Thymus (tissue), 11 donors: Measurements from ENCODE around the gene PLSCR3. TPM values are rescaled to one million over a fixed set of nuclear protein-coding genes. Genes with fewer than 3 reads are reported as not detected.
A peak's percentile ranks its signal among the peaks of the same experiment; 100 is the strongest.

ENCODE experiments used
- DNase-seq, 9 donors: peaks; one replicate each; pipeline ENCODE4 v3.0.0-alpha.2; 2013; ENCODE audit warnings: low spot score in 9 of 9, low read depth in 6 of 9, missing footprints in 1 of 9
- H3K27ac ChIP-seq, 2 donors: one replicate each; pipeline ENCODE4 v1.5.1; 2013; ENCODE audit warnings: control low read depth in 1 of 2, low read depth in 1 of 2, low read length in 1 of 2, mild to moderate bottlenecking in 1 of 2, moderate library complexity in 1 of 2
- H3K27me3 ChIP-seq, 2 donors: one replicate each; pipeline ENCODE4 v1.5.1; 2013; ENCODE audit warnings: low read length in 1 of 2; ENCODE audit not compliant: control insufficient read depth in 2 of 2, insufficient read depth in 1 of 2
- H3K36me3 ChIP-seq, 2 donors: one replicate each; pipeline ENCODE4 v1.5.1; 2013; ENCODE audit warnings: low read length in 1 of 2, mild to moderate bottlenecking in 1 of 2, moderate library complexity in 1 of 2; ENCODE audit not compliant: control insufficient read depth in 2 of 2, insufficient read depth in 2 of 2
- H3K4me1 ChIP-seq, 2 donors: one replicate each; pipeline ENCODE4 v1.5.1; 2013; ENCODE audit warnings: low read length in 2 of 2; ENCODE audit not compliant: control insufficient read depth in 2 of 2, insufficient read depth in 2 of 2
- H3K4me3 ChIP-seq, 2 donors: one replicate each; pipeline ENCODE4 v1.5.1; 2013; ENCODE audit warnings: low read length in 2 of 2, control low read depth in 1 of 2, mild to moderate bottlenecking in 1 of 2
- H3K9me3 ChIP-seq, 2 donors: one replicate each; pipeline ENCODE4 v1.5.1; 2013; ENCODE audit warnings: low read length in 1 of 2, mild to moderate bottlenecking in 1 of 2; ENCODE audit not compliant: control insufficient read depth in 2 of 2, insufficient read depth in 1 of 2
- WGBS: extraction: QIAGEN DNeasy Blood & Tissue Kit; methylation state at CpG from one replicate; pipeline ENCODE4 v1.1.7; 2013; 5-methylcytosine and 5-hydroxymethylcytosine counted together
- polyA plus RNA-seq: library from polyadenylated mRNA; stranded (reverse); fragments of 200-250 nt; gene quantifications from one replicate; pipeline ENCODE4 v1.2.3, GENCODE V29; 2013
- total RNA-seq: library from RNA; stranded (reverse); fragments of 120-200 nt; gene quantifications from one replicate; pipeline ENCODE4 v1.2.4, GENCODE V29; 2013
- donor health status: healthy.

PLSCR3 gene
- total and polyA plus RNA-seq, 2 donors, result 9.3 to 32.7 TPM

DNA sequence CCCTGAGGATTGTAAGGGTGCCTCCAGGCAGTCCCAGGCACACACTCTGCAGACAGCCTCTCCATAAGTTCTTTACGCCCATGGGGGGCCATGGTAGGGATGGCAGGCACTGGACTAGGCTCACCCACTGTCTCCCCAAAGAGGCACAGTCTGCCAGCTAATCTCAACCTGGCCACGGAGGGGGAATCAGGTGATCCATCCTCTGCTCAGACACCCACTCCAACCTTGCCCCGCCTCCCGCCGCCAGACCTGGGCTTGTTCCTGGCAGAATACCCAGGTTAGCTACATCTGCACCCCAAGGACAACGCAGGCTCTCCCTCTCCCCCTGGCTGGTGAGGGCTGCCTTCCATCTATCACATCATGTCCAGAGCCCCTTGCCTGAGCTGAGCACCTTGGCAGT is 14.5 kb upstream of the PLSCR3 start:
- Histone ChIP-seq H3K27ac (no peak overlapping the region), H3K27me3 (peaks cover 37 to 74% of the 10 kb centered on the region in 2 donors), H3K36me3 (no peaks in the 10 kb centered on the region), H3K9me3 (peaks cover 0 to 5% of the 10 kb centered on the region in 2 donors), H3K4me1 (peaks cover 0 to 5% of the 10 kb centered on the region in 2 donors), H3K4me3 (no peak overlapping the region)
- WGBS, result 93% methylated on average over 6 of the region's 6 CpGs
- DNase-seq, result no peak

- no peak overlapping the region for H3K27ac ChIP-seq
- H3K36me3 ChIP-seq, result no peaks in the 10 kb centered on the region
- DNase-seq, result peak in 1 of 9 donors; percentile 20
- WGBS, result 59% methylated on average over 58 of the region's 58 CpGs
- H3K9me3 ChIP-seq, result peaks cover 0 to 5% of the 10 kb centered on the region in 2 donors
- peaks cover 37 to 71% of the 10 kb centered on the region in 2 donors for H3K27me3 ChIP-seq
- no peak overlapping the region for H3K4me3 ChIP-seq
- H3K4me1 ChIP-seq, result peaks cover 5 to 9% of the 10 kb centered on the region in 2 donors
Observed at GRCh38 chr17:7408252-7408727, 14.0 kb upstream of the PLSCR3 start.

GRCh38 chr17:7407485-7408251 is 13.3 kb upstream of the PLSCR3 start, which contains the start of gene NLGN2:
Gene NLGN2 (plus strand): TSS chr17:7407845. CDS start chr17:7408256, 411 bp downstream.
- no peak for DNase-seq
- Histone ChIP-seq H3K9me3 (peaks cover 0 to 5% of the 10 kb centered on the region in 2 donors), H3K27ac (no peak within 1 kb of the TSS), H3K4me3 (no peak within 1 kb of the TSS), H3K4me1 (peaks cover 10 to 15% of the 10 kb centered on the region in 2 donors), H3K27me3 (peaks cover 37 to 71% of the 10 kb centered on the region in 2 donors), H3K36me3 (no peaks in the 10 kb centered on the region)
- 44% methylated on average over 11 of the region's 12 CpGs for WGBS

- H3K27ac ChIP-seq, result no peak overlapping the region
- WGBS, result 98% methylated on average over 13 of the region's 13 CpGs
- peaks cover 37 to 71% of the 10 kb centered on the region in 2 donors for H3K27me3 ChIP-seq
- no peak overlapping the region for H3K4me3 ChIP-seq
- DNase-seq, result no peak
- H3K9me3 ChIP-seq, result peaks cover 0 to 5% of the 10 kb centered on the region in 2 donors
- H3K4me1 ChIP-seq, result peaks cover 10 to 15% of the 10 kb centered on the region in 2 donors
- H3K36me3 ChIP-seq, result no peaks in the 10 kb centered on the region
Observed at GRCh38 chr17:7407082-7407481, 12.8 kb upstream of the PLSCR3 start.

DNA sequence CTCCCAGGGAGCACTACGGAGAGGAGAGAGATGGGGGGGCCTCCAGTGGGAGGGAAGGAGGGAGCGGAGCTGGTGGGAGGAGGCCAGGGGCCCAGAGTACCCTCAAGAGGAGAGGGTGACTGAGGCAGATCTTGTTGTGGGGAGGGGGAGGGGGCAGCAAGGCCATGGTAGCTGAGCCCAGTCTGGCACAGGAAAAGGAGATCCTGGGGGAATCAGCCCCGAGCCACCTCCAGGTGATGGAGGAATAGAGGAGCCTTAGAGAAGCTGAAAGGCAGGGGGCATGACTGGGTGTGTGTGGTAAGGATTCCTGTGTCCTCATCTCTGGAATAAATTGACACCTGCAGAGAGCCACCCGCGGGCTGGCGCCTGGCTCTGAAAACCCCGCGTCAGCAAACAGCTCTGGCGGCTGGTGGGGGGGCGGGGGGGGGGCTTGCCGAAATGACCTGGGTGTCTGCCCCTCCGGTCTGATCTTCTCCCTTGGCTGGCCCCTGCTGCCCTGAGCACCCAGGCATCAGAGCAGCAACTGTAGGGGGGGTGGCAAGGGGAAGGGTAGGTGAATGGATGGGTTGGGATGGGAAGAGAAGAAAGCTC is 12.0 kb upstream of the PLSCR3 start:
- Histone ChIP-seq H3K9me3 (peaks cover 0 to 5% of the 10 kb centered on the region in 2 donors), H3K4me3 (no peak overlapping the region), H3K27ac (no peak overlapping the region), H3K27me3 (peaks cover 37 to 69% of the 10 kb centered on the region in 2 donors), H3K4me1 (peaks cover 10 to 15% of the 10 kb centered on the region in 2 donors), H3K36me3 (no peaks in the 10 kb centered on the region)
- 84% methylated on average over 12 of the region's 12 CpGs for WGBS
- DNase-seq, result no peak

GRCh38 chr17:7405350-7406234 is 11.3 kb upstream of the PLSCR3 start:
- H3K36me3 ChIP-seq, result no peaks in the 10 kb centered on the region
- H3K4me1 ChIP-seq, result peaks cover 10 to 15% of the 10 kb centered on the region in 2 donors
- H3K9me3 ChIP-seq, result peaks cover 0 to 5% of the 10 kb centered on the region in 2 donors
- 28% methylated on average over 38 of the region's 38 CpGs for WGBS
- H3K4me3 ChIP-seq, result peak overlapping the region; percentile 20 to 87
- H3K27ac ChIP-seq, result no peak overlapping the region
- H3K27me3 ChIP-seq, result peaks cover 37 to 62% of the 10 kb centered on the region in 2 donors
- DNase-seq, result no peak

DNA sequence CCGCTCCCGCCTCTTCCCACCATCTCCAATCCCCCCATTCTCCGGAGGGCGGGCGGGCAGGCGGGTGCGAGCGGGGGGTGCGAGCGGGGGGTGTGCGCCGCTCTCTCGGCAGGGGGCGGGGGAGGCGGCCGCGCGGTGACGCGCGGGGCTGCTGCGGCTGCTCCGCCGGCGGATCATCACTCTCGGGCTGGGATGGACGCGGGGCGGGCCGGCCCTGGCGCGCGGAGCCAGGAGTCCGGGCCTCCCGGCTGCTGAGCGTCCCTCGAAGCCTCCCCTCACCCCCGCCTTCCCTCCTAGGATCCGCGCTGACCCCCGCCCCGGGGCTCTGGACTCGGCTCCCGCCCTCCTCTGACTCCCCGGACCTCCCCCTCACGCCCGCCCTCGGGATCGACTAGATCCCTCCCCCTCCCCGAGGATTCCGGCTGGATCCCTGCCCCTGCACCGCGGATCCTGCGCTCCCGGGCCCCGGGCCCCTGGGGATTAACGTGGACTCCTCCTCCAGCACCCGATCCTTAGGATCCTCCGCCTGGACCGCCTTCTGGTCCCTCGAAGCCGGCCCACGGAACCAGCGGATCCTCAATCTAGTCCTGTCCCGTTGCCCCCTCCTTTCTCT is 10.5 kb upstream of the PLSCR3 start:
- no peak for DNase-seq
- Histone ChIP-seq H3K4me1 (peaks cover 10 to 15% of the 10 kb centered on the region in 2 donors), H3K4me3 (peak overlapping the region; percentile 81 to 87), H3K9me3 (peaks cover 0 to 5% of the 10 kb centered on the region in 2 donors), H3K27me3 (peaks cover 37 to 54% of the 10 kb centered on the region in 2 donors), H3K27ac (peak overlapping the region in 1 of 2 donors; percentile 4), H3K36me3 (no peaks in the 10 kb centered on the region)
- under 1% methylated on average over 65 of the region's 65 CpGs for WGBS

DNA sequence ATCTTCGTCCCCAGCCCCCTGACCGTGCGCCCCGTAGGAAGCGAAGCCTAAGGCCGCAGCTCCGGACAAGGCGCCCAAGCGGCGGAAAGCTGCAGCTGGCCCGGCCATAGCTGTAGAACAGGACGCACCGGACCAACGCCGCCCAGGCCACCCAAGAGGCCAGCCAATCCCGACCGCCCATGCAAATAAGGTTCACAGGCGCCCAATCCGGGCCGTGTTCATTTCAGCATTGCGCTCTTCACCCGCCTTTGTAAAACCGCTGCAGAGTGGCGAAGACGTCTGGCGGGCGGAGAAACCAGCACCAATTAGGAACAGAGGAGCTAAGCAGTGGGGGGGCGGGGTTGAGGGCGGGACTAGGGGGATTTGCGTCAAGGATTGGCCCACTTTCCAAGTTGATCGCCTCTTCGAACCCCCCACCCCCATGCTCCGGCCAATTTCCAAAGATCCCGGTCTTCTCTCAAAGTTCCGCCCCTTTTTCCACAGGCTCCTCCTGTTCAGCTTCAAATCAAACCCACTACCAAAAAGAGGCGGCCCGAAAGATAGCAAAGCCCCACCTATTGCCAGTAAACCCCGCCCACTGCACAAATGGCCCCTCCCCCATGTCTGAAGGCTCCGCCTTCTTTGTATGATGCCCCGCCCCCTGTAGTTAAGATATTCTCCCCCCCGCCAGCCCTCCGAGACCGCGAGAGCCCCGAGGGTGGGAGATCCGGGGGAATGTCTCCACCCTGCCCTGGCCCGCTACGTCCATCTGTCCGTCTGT is 9.8 kb upstream of the PLSCR3 start, which contains the start of gene TMEM256:
TMEM256 (minus strand) TSS at position 121 of the 760 bp plus-strand sequence; CDS start at position 108, 13 bp downstream.
- DNase-seq, result peak; percentile 91 to 99 (median 96)
- H3K4me1 ChIP-seq, result peaks cover 10 to 15% of the 10 kb centered on the region in 2 donors
- peak within 1 kb of the TSS; percentile 81 to 87 for H3K4me3 ChIP-seq
- H3K36me3 ChIP-seq, result no peaks in the 10 kb centered on the region
- H3K9me3 ChIP-seq, result peaks cover 0 to 5% of the 10 kb centered on the region in 2 donors
- peak within 1 kb of the TSS; percentile 74 to 89 for H3K27ac ChIP-seq
- WGBS, result under 1% methylated on average over 49 of the region's 49 CpGs
- H3K27me3 ChIP-seq, result peaks cover 37 to 48% of the 10 kb centered on the region in 2 donors
